T-helper 2 cell treated with Interferon-gamma antibody and Interleukin-4, amounts not matched to agents 5 μg/mL and 100 μg/mL, for 36 hours (primary cell): ENCODE data around the gene TIGD3.

Experiments used
- DNase-seq: peaks from one replicate; pipeline ENCODE4 v3.0.0; 2021; ENCODE audit warnings: low spot score
- H3K27ac Mint-ChIP-seq: one replicate; pipeline ENCODE4 v1.8.0; 2021; ENCODE audit warnings: mild to moderate bottlenecking, mixed read lengths
- H3K27me3 Mint-ChIP-seq: one replicate; pipeline ENCODE4 v1.8.0; 2021; ENCODE audit warnings: low read depth, mixed read lengths
- H3K36me3 Mint-ChIP-seq: one replicate; pipeline ENCODE4 v1.8.0; 2021; ENCODE audit warnings: low read depth, mixed read lengths
- H3K4me1 Mint-ChIP-seq: one replicate; pipeline ENCODE4 v1.8.0; 2021; ENCODE audit warnings: low read depth, mixed read lengths
- H3K4me3 Mint-ChIP-seq: one replicate; pipeline ENCODE4 v1.8.0; 2022; ENCODE audit warnings: mild to moderate bottlenecking, moderate library complexity, mixed read lengths
- H3K9me3 Mint-ChIP-seq: one replicate; pipeline ENCODE4 v1.8.0; 2021; ENCODE audit warnings: mixed read lengths

TIGD3 gene

DNA sequence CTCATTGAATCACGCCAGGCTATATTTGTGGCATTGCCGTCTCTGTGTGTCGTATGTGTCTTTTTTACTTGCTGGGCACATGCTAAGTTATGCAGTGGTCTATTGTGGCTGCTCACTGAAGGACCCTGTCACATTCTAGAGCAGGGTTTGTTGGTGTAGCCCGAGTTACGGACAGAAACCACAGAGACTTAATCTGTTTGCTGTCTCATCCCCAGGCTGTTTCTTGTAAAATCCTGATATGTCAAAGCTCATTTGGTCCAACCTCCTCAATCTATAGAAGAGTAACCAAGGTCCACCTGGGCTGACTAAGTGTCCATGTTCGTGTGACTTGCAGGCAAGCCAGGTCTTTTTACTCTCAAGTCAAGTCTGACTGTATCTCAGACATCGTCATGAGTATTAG is 15.9 kb upstream of the TIGD3 start:
- H3K4me3 Mint-ChIP-seq, result no peak overlapping the region
- H3K9me3 Mint-ChIP-seq, result no peaks in the 10 kb centered on the region
- H3K27ac Mint-ChIP-seq, result no peak overlapping the region

DNA sequence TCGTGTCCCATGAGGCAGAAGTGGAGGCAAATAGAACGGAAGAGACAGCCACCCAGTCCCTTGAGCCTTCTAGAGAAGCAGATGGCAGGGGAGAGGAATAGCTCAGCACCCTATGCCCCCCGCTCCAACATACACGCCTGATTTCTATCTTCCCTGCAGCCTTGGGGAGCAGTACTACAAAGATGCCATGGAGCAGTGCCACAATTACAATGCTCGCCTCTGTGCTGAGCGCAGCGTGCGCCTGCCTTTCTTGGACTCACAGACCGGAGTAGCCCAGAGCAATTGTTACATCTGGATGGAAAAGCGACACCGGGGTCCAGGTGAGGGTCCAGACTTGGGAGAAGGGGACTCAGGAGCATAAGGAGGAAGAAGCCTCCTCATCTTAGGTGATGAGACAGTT is 14.3 kb upstream of the TIGD3 start:
- Mint-ChIP-seq H3K4me3 (no peak overlapping the region), H3K4me1 (peaks cover 17% of the 10 kb centered on the region), H3K27ac (no peak overlapping the region), H3K9me3 (no peaks in the 10 kb centered on the region), H3K27me3 (no peaks in the 10 kb centered on the region), H3K36me3 (peaks cover 43% of the 10 kb centered on the region)
- DNase-seq, result no peak

More for the DNA sequence above, 15.9 kb upstream of the TIGD3 start:
- Mint-ChIP-seq H3K4me1 (peaks cover 23% of the 10 kb centered on the region), H3K36me3 (peaks cover 37% of the 10 kb centered on the region), H3K27me3 (no peaks in the 10 kb centered on the region)
- DNase-seq, result no peak

DNA sequence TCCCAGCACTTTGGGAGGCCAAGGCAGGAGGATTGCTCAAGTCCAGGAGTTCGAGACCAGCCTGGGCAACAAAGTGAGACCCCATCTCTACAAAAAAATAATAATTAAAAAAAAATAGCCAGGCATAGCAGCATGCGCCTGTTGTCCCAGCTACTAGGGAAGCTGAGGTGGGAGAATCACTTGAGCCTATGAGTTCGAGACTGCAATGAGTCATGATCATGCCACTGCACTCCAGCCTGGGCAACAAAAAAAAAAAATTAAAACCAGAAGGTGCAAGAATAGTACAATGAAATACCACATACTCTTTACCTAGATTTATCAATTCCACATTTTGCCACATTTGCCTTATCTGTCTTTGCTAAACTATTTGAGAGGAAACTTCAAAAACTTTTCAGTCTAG is 12.7 kb upstream of the TIGD3 start:
- DNase-seq, result no peak
- Mint-ChIP-seq H3K4me3 (no peak overlapping the region), H3K36me3 (peaks cover 52% of the 10 kb centered on the region), H3K27ac (no peak overlapping the region), H3K27me3 (no peaks in the 10 kb centered on the region), H3K9me3 (no peaks in the 10 kb centered on the region), H3K4me1 (peaks cover 12% of the 10 kb centered on the region)

DNA sequence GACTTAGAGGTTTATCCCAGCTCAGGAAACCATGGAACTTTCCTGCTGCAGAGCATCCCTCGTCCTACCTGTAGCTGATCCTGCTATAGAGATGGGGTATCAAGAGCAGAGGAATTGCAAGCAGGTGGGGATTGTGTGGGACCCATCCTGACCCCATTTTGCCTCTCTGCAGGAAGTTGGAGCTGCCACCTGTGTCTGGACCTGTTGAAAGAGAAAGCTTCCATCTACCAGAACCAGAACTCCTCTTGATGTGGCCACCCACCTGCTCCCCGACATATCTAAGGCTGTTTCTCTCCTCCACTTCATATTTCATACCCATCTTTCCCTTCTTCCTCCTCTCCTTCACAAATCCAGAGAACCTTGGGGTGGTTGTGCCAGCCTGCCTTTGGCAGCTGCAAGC is 3.0 kb upstream of the TIGD3 start:
- H3K27ac Mint-ChIP-seq, result no peak overlapping the region
- H3K4me3 Mint-ChIP-seq, result no peak overlapping the region
- peaks cover 18% of the 10 kb centered on the region for H3K4me1 Mint-ChIP-seq
- H3K9me3 Mint-ChIP-seq, result no peaks in the 10 kb centered on the region
- peaks cover 32% of the 10 kb centered on the region for H3K36me3 Mint-ChIP-seq
- DNase-seq, result no peak
- H3K27me3 Mint-ChIP-seq, result no peaks in the 10 kb centered on the region

DNA sequence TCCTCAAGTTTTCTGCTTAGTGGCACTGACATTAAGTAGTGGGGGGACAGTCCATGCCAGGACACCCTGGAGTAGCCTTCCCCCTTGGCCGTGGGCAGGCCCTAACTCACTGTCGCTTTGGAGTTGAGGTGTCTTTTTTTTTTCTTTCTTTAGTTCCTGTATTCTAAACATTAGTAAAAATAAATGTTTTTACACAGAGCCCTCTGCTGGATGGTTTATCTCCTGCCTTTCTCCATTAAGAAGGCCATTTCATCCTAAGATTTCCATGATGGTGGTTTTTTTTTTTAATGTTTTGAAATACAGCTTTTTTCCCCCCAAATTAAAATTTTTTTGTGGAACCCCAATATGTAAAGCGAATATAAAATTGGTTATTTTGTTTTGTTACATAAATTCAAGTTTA is 1.8 kb upstream of the TIGD3 start:
- peaks cover 18% of the 10 kb centered on the region for H3K4me1 Mint-ChIP-seq
- no peak for DNase-seq
- peaks cover 28% of the 10 kb centered on the region for H3K36me3 Mint-ChIP-seq
- no peak overlapping the region for H3K4me3 Mint-ChIP-seq
- H3K27me3 Mint-ChIP-seq, result peaks cover 8% of the 10 kb centered on the region
- H3K27ac Mint-ChIP-seq, result peak overlapping the region; percentile 42
- H3K9me3 Mint-ChIP-seq, result no peaks in the 10 kb centered on the region

DNA sequence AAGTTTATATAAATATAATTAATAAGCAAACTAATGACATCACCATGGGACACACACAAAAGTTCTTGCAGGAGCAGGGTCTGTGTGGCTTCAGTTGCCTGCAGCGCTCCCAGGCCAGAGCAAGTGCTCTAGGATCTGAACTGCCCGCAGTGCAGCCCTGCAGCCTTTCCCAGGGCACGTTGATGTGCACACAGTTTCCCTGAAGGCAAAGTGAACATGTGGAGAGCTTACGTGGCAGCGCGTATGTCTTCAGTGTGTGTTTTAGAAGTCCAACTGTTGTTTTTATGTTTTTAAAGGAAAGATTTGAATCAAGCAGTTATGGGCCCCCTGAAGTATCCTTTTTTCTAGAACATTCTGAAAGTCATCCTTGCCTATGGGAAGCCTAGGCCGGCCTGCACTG is 1.2 kb upstream of the TIGD3 start:
- Mint-ChIP-seq H3K4me1 (peaks cover 20% of the 10 kb centered on the region), H3K9me3 (no peaks in the 10 kb centered on the region), H3K36me3 (peaks cover 25% of the 10 kb centered on the region), H3K27me3 (peaks cover 11% of the 10 kb centered on the region), H3K4me3 (peak overlapping the region; percentile 67), H3K27ac (peak overlapping the region; percentile 71)
- no peak for DNase-seq

DNA sequence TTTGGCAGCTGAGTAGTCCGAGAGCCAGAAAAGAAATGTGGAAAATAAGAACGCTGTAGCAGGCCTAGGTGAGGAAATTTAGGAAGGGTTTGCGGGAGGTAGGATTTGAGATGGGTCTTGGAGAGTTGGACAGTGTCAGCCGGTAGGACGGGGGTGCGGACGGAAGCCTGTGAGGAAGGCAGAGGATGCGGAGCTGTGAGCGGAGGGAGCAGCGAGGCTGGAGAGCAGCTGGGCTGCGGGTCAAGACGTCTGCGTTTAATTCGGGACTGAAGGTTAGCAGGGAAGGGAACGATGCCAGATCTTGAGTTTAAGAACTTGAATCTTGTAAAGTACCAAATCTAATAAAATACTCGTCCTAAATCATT is 669 bp upstream of the TIGD3 start:
- Mint-ChIP-seq H3K36me3 (peaks cover 20% of the 10 kb centered on the region), H3K9me3 (no peaks in the 10 kb centered on the region), H3K27me3 (peaks cover 11% of the 10 kb centered on the region), H3K4me1 (peaks cover 16% of the 10 kb centered on the region), H3K4me3 (peak overlapping the region; percentile 67), H3K27ac (peak overlapping the region; percentile 71)
- DNase-seq, result no peak

DNA sequence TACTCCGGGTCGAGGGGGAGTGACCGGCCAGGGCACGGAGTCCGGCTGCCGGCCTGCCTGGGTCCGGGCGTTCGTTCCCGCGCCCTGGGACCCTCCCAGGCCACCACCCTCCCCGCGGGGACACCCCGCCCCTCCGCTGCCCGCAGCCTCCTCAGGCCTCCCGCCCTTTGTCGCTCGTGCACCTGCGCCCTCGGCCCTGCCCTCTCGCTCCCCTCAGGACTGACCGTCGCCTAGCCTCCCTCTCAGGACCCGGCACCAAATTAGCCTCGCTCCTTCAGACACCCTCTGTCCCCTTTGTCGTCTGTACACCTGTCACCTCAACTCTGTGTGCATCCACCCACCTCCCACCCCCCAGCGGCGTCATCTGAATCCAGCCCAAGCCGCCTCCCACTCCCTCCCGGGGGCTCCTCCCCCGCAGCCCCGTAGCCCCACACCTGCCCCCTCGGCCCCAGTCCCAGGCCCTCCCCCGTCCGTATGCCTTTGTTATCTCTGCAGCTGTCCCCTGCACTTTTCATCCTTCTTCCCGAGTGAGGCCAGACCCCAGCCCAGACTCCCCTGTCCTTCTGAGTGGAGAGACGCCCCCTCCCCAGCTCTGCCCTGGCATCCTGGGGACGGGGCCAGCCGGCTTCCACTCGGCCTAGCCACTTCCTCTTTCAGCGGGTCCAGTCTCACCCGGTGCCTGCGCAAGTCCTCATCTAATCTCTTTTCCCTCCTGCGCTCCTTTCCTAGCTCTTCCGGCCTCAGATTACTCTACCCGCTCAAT is 643 bp downstream of the TIGD3 start:
- Mint-ChIP-seq H3K27ac (peak overlapping the region; percentile 86), H3K4me1 (peaks cover 16% of the 10 kb centered on the region), H3K36me3 (peaks cover 16% of the 10 kb centered on the region), H3K27me3 (peaks cover 11% of the 10 kb centered on the region), H3K9me3 (no peaks in the 10 kb centered on the region), H3K4me3 (peak overlapping the region; percentile 92)
- DNase-seq, result no peak

DNA sequence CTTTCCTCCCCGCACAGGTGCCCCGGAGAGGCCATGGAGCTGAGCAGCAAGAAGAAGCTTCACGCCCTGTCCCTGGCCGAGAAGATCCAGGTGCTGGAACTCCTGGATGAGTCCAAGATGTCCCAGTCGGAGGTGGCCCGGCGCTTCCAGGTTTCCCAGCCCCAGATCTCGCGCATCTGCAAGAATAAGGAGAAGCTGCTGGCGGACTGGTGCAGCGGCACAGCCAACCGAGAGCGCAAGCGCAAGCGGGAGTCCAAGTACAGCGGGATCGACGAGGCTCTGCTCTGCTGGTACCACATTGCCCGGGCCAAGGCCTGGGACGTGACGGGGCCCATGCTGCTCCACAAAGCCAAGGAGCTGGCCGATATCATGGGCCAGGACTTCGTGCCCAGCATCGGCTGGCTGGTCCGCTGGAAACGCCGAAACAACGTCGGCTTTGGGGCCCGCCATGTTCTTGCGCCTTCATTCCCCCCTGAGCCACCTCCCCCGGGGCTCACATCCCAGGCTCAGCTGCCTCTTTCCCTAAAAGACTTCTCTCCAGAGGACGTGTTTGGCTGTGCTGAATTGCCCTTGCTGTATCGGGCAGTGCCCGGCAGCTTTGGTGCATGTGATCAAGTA is 1.3 kb downstream of the TIGD3 start:
- Mint-ChIP-seq H3K27ac (peak overlapping the region; percentile 75), H3K9me3 (no peaks in the 10 kb centered on the region), H3K36me3 (peaks cover 16% of the 10 kb centered on the region), H3K27me3 (peaks cover 11% of the 10 kb centered on the region), H3K4me3 (peak overlapping the region; percentile 92), H3K4me1 (peaks cover 16% of the 10 kb centered on the region)
- no peak for DNase-seq

DNA sequence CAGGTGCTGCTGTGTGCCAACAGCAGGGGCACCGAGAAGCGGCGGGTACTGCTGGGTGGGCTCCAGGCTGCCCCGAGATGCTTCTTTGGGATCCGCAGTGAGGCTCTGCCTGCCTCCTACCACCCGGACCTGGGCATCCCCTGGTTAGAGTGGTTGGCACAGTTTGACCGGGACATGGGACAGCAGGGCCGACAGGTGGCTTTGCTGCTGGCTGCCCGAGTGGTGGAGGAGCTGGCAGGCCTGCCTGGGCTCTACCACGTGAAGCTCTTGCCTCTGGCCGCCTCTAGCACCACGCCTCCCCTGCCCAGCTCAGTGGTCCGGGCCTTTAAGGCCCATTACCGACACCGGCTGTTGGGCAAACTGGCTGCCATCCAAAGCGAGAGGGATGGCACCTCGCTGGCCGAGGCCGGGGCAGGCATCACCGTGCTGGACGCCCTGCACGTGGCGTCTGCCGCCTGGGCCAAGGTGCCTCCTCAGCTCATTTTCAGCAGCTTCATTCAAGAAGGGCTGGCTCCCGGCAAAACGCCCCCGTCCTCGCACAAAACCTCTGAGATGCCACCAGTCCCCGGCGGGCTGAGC is 1.9 kb downstream of the TIGD3 start:
- no peak for DNase-seq
- peaks cover 14% of the 10 kb centered on the region for H3K36me3 Mint-ChIP-seq
- no peak overlapping the region for H3K27ac Mint-ChIP-seq
- peaks cover 11% of the 10 kb centered on the region for H3K27me3 Mint-ChIP-seq
- H3K4me3 Mint-ChIP-seq, result peak overlapping the region; percentile 72
- H3K9me3 Mint-ChIP-seq, result no peaks in the 10 kb centered on the region
- H3K4me1 Mint-ChIP-seq, result peaks cover 16% of the 10 kb centered on the region

DNA sequence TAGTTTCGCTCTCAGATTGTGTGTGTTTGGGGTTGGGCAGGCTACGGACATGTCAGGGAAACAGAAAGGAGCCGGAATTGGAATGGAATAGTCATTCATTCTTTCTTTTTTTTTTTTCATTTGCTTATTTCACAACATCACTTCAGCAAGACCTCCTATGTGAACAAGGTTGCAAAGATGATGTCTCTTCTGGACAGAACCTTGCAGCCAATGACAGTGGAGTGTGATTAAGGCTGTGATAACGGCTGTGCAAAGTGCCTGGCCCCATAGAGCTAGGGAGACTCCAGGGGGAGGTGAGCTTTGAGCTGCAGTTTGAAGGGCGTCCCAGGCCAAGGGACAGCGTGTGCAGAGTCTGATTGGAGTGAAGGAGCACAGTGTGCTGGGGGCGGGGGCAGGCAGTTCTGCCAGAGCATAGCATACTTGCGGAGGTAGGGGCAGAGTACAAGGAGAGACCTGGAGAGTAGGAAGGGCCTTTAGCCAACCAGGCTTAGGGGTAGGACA is 3.4 kb downstream of the TIGD3 start:
- Mint-ChIP-seq H3K4me3 (no peak overlapping the region), H3K27ac (no peak overlapping the region), H3K36me3 (peaks cover under 1% of the 10 kb centered on the region), H3K9me3 (no peaks in the 10 kb centered on the region), H3K4me1 (peaks cover 18% of the 10 kb centered on the region), H3K27me3 (peaks cover 11% of the 10 kb centered on the region)
- no peak for DNase-seq

DNA sequence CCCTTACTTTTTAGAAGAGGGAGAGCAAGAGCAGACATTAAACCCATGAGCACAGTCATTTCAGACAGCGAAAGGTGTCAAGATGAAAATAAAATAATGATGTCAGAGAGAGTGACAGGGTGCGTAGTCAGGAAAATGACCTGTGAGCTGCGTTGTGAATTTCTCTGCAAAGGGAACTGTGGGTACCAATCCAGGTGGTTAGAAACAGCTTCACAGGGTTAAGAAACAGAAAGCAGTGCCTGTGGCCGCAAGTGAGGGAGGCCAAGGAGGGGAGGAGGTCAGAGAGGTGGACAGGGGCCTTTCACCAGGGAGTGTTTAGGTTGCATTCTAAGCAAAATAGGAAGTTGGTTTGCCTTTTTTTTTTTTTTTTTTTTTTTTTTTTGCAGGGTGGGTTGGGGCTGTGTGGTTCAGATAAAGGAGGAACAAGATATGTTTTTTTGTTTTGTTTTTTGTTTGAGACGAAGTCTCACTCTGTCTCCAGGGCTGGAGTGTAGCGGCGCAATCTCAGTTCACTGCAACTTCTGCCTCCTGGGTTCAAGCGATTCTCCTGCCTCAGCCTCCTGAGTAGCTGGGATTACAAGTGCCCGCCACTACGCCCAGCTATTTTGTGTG is 7.9 kb downstream of the TIGD3 start:
- H3K27me3 Mint-ChIP-seq, result peaks cover 6% of the 10 kb centered on the region
- no peak for DNase-seq
- no peaks in the 10 kb centered on the region for H3K9me3 Mint-ChIP-seq
- H3K36me3 Mint-ChIP-seq, result no peaks in the 10 kb centered on the region
- peaks cover 6% of the 10 kb centered on the region for H3K4me1 Mint-ChIP-seq
- no peak overlapping the region for H3K27ac Mint-ChIP-seq
- H3K4me3 Mint-ChIP-seq, result no peak overlapping the region

DNA sequence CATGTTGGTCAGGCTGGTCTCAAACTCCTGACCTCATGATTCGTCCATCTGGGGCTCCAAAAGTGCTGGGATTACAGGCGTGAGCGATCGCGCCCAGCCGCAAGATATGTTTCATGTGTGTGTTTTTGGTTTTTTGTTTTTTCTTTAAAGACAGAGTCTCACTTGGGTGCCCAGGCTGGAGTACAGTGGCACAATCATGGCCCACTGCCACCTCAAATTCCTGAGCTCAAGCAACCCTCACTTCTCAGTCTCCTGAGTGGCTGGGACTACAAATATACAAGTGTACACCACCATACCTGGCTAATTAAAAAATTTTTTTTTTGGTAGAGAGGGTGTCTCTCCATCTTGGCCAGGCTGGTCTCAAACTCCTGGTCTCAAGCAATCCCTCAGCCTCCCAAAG is 8.4 kb downstream of the TIGD3 start:
- Mint-ChIP-seq H3K9me3 (no peaks in the 10 kb centered on the region), H3K27me3 (peaks cover under 1% of the 10 kb centered on the region), H3K4me3 (no peak overlapping the region), H3K36me3 (no peaks in the 10 kb centered on the region), H3K27ac (no peak overlapping the region), H3K4me1 (peaks cover 5% of the 10 kb centered on the region)
- no peak for DNase-seq

DNA sequence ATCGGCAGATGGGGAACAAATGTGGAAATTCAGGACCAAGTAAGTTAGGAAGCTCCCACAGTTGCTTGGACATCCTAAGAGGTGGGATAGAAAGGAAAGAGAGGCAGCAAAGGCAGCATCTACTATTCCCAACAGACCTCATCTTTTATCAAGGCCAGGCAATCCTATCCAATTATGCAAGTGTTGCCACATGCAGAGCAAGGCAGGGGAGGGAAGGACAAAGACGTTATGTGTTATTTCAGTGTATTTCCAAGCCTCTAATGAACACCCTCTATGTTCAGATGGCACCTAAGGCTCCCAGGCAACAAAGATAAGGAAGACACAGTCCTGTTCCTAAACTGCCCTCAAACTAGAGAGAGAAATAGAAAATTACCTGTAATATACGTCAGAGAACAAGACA is 9.2 kb downstream of the TIGD3 start:
- Mint-ChIP-seq H3K27me3 (no peaks in the 10 kb centered on the region), H3K4me1 (peaks cover 4% of the 10 kb centered on the region), H3K4me3 (no peak overlapping the region), H3K27ac (no peak overlapping the region), H3K9me3 (no peaks in the 10 kb centered on the region), H3K36me3 (no peaks in the 10 kb centered on the region)
- DNase-seq, result no peak
